ENCODE results near the gene BRD4. TPM values are rescaled to one million over a fixed set of nuclear protein-coding genes. Genes with fewer than 3 reads are reported as not detected.

BRD4 gene
- total RNA-seq, 4 donors from 2014 or later: 64.8 to 83.2 (median 73.9) TPM

DNA sequence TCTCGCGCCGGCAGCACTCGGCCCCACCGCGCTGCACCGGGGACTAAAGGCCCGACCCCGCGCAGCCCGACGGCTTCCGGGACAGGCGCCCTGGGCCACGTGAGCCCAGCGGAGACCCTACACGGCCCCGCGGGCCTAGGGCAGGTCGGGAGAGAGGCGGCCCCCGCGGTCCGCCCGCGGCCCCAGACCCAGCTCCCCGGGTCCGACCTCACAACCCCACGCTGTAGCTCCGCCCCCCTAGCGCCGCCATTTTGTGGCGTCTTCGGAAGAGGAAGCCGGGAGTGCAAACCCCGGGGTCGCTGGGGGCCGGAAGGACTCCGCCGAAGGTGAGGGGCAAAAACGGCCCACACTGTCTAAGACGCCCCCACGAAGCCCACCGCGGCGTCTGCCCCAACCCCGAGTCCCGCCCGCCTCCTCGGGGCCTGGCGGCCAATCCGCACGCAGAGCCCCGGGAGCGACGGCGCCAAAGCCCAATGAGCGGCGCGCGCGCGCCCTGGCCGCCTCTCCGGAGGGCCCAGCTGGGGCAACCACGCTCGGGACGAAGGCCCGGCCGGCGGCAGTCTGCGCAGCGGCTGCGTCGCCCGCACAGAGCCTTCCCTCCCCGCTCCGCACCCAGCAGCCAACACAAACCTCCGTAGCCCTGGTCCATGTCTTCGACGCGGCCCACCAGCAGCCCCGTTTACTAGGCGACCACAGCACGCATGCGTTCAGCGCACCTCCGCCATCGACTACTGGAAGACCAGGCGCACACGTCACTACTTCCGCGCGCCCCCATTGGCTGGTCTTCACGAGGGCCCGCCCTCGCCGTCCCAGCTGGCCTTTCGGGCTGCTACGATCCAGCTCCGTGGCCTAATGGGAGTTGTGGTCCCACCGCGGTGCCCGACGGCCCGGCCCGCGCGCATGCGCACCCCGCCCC lies 47.0 kb upstream of the BRD4 start, which contains the start of gene AKAP8:
TSS of gene AKAP8 (minus strand) at position 705 of the 916 bp plus-strand sequence. CDS start at position 649, 56 bp downstream.
- no peaks in the 10 kb centered on the region for H3K9me3 ChIP-seq
- in situ Hi-C loops (cut with MboI; ENCODE audit: low sequenced_read_pairs in 4 of 4) (loop anchor here in 2 of 4 donors (10.0 to 25.0 kb wide), 2 partner anchors 55 to 183 kb away; no protein-coding TSS in a partner anchor), intact Hi-C loops (cut with DNase I; ENCODE audit: low total_unique reads) (loop anchor here (1.0 to 5.0 kb wide), 5 partner anchors 39 to 178 kb away; partner anchors contain the start of genes AKAP8L and BRD4)
- H3K36me3 ChIP-seq: no peaks in the 10 kb centered on the region
- peak within 1 kb of the TSS; percentile 84 to 100 (median 88) for H3K4me3 ChIP-seq
- DNase-seq: peak; percentile 97 to 99
- peak within 1 kb of the TSS; percentile 92 to 99 (median 96) for H3K27ac ChIP-seq
- no peaks in the 10 kb centered on the region for H3K27me3 ChIP-seq
- H3K4me1 ChIP-seq: peaks cover 38 to 39% of the 10 kb centered on the region in 2 donors
- peak; percentile 84 to 85 for ATAC-seq
- peak; percentile 67 to 78 for TF ChIP-seq POLR2A (IDR thresholded peaks at IDR 0.05)
- TF ChIP-seq, protein P1, sequence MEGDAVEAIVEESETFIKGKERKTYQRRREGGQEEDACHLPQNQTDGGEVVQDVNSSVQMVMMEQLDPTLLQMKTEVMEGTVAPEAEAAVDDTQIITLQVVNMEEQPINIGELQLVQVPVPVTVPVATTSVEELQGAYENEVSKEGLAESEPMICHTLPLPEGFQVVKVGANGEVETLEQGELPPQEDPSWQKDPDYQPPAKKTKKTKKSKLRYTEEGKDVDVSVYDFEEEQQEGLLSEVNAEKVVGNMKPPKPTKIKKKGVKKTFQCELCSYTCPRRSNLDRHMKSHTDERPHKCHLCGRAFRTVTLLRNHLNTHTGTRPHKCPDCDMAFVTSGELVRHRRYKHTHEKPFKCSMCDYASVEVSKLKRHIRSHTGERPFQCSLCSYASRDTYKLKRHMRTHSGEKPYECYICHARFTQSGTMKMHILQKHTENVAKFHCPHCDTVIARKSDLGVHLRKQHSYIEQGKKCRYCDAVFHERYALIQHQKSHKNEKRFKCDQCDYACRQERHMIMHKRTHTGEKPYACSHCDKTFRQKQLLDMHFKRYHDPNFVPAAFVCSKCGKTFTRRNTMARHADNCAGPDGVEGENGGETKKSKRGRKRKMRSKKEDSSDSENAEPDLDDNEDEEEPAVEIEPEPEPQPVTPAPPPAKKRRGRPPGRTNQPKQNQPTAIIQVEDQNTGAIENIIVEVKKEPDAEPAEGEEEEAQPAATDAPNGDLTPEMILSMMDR (IDR thresholded peaks at IDR 0.05 in 4 of 5, conservative IDR thresholded peaks at IDR 0.05 in 1 of 5): no peak

DNA sequence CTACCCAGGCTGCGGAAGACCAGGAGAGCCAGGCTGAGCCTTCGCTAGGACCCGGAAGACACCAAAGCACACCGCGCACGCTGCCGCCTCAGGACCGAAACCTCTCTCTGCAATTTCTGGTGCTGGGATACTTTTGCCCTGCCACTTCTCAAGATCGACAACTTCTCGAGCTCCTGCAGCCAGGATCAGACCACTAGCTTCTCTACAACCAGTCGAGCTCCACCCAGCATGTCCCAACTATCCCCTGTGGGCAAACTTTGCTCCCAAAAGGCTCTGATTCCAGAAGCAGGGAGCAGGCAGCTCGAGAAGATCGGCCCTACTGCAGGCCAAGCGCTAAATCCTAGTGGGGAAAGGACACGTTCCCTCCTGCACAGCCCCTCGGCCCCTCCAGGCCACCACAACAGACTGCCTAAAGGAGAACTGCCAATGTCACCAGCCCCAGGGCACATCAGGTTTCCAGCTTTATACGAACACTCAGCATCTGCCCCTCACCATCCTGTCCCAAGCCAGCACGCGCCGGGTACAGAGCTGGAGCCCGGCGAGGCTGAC lies 46.3 kb upstream of the BRD4 start:
- Histone ChIP-seq H3K9me3 (no peaks in the 10 kb centered on the region), H3K4me3 (peak overlapping the region; percentile 84 to 100 (median 88)), H3K27me3 (no peaks in the 10 kb centered on the region), H3K27ac (peak overlapping the region; percentile 92 to 99 (median 96)), H3K4me1 (peaks cover 45 to 46% of the 10 kb centered on the region in 2 donors), H3K36me3 (peaks cover 0 to 4% of the 10 kb centered on the region in 2 donors)
- in situ Hi-C loops (cut with MboI; ENCODE audit: low sequenced_read_pairs in 4 of 4): loop anchor here in 2 of 4 donors (10.0 to 25.0 kb wide), 2 partner anchors 56 to 184 kb away; no protein-coding TSS in a partner anchor
- intact Hi-C loops (cut with DNase I; ENCODE audit: low total_unique reads): loop anchor here (1.0 to 5.0 kb wide), 5 partner anchors 40 to 179 kb away; partner anchors contain the start of genes AKAP8L and BRD4
- DNase-seq (peak; percentile 31 to 60), ATAC-seq (peak; percentile 14 to 30)
- no peak for TF ChIP-seq POLR2A (IDR thresholded peaks at IDR 0.05)
- TF ChIP-seq, protein P1 (IDR thresholded peaks at IDR 0.05 in 4 of 5, conservative IDR thresholded peaks at IDR 0.05 in 1 of 5): no peak

DNA sequence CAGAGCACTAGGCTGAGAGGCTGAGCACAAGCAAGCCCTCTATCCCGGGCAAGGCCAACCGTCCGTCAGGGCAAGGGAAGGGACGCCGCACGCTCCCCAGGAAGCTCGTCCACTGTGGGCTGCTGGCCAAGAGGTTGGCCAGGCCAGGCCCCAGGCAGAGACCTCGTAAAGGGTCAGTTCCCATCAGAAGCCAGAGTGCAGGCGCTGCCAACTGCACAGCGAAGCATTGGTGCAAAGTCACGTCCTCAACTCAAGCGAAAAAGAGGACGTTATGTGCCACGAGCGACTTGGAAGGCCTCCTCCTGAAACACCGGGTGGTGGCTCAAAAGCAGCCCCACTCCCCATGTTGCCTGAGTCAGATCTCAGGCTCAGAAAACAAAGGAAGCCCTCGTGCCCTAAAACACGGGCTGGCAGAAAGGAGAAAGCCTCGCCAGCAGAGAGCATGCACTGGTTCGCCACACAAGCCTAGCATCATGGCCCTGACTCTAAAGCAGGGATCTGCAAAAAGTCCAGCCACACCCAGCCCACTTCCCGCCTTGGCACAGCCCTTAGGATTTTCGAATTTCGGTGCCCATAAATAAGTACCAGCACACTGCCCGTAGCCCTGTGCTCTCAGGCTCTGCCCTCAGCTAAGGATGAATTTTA lies 42.6 kb upstream of the BRD4 start:
- intact Hi-C loops (cut with DNase I; ENCODE audit: low total_unique reads): loop anchor here (5.0 kb wide), 1 partner anchor 182 kb away; no protein-coding TSS in a partner anchor
- peak overlapping the region; percentile 12 to 37 (median 21) for H3K4me3 ChIP-seq
- in situ Hi-C loops (cut with MboI; ENCODE audit: low sequenced_read_pairs in 4 of 4): loop anchor here (10.0 to 25.0 kb wide), 3 partner anchors 60 to 187 kb away; no protein-coding TSS in a partner anchor
- DNase-seq (peak; percentile 81 to 85), ATAC-seq (peak; percentile 40 to 48)
- TF ChIP-seq POLR2A (IDR thresholded peaks at IDR 0.05): peak in 1 of 2 donors; percentile 48
- TF ChIP-seq, protein P1 (IDR thresholded peaks at IDR 0.05 in 4 of 5, conservative IDR thresholded peaks at IDR 0.05 in 1 of 5): no peak
- H3K36me3 ChIP-seq: peaks cover 0 to 39% of the 10 kb centered on the region in 2 donors
- no peaks in the 10 kb centered on the region for H3K9me3 ChIP-seq
- H3K27ac ChIP-seq: peak overlapping the region; percentile 92 to 99 (median 96)
- H3K27me3 ChIP-seq: no peaks in the 10 kb centered on the region
- peaks cover 46 to 48% of the 10 kb centered on the region in 2 donors for H3K4me1 ChIP-seq

GRCh38 chr19:15374105-15374651 lies 41.8 kb upstream of the BRD4 start:
- Histone ChIP-seq H3K36me3 (peaks cover 0 to 46% of the 10 kb centered on the region in 2 donors), H3K4me1 (peaks cover 46 to 48% of the 10 kb centered on the region in 2 donors), H3K4me3 (peak overlapping the region; percentile 12 to 37 (median 21)), H3K27me3 (no peaks in the 10 kb centered on the region), H3K27ac (peak overlapping the region; percentile 92 to 99 (median 96)), H3K9me3 (no peaks in the 10 kb centered on the region)
- TF ChIP-seq, protein P1 (IDR thresholded peaks at IDR 0.05 in 4 of 5, conservative IDR thresholded peaks at IDR 0.05 in 1 of 5): no peak
- TF ChIP-seq POLR2A (IDR thresholded peaks at IDR 0.05): no peak
- in situ Hi-C loops (cut with MboI; ENCODE audit: low sequenced_read_pairs in 4 of 4): loop anchor here in 3 of 4 donors (10.0 to 25.0 kb wide), 3 partner anchors 61 to 188 kb away; no protein-coding TSS in a partner anchor
- no peak for DNase-seq
- intact Hi-C loops (cut with DNase I; ENCODE audit: low total_unique reads): no loop called here
- ATAC-seq: no peak

All from gastrocnemius medialis (tissue), 4 donors.